ENCODE results near the gene FOXA2. TPM values are rescaled to one million over a fixed set of nuclear protein-coding genes. Genes with fewer than 3 reads are reported as not detected.

The FOXA2 gene
- total RNA-seq, 2 experiments from 2014 or later = not detected

DNA sequence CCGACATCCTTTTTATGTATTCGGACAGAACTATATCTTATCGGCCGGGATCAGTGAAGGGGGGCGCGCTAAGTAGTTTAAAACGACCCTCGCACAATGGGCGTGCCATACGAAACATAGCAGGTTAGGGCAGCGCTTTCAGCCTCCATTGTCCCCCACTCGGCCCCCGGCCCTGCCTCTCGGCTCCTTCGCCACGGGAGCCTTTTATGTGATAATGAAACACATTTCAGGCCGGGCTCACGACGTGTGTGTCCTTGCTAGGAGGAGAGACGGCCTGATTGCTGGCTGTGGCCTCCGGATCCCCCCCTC lies 5.3 kb downstream of the FOXA2 start:
- TF ChIP-seq, protein P1, sequence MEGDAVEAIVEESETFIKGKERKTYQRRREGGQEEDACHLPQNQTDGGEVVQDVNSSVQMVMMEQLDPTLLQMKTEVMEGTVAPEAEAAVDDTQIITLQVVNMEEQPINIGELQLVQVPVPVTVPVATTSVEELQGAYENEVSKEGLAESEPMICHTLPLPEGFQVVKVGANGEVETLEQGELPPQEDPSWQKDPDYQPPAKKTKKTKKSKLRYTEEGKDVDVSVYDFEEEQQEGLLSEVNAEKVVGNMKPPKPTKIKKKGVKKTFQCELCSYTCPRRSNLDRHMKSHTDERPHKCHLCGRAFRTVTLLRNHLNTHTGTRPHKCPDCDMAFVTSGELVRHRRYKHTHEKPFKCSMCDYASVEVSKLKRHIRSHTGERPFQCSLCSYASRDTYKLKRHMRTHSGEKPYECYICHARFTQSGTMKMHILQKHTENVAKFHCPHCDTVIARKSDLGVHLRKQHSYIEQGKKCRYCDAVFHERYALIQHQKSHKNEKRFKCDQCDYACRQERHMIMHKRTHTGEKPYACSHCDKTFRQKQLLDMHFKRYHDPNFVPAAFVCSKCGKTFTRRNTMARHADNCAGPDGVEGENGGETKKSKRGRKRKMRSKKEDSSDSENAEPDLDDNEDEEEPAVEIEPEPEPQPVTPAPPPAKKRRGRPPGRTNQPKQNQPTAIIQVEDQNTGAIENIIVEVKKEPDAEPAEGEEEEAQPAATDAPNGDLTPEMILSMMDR (IDR thresholded peaks at IDR 0.05) = no peak
- Mint-ChIP-seq H3K27me3 (peaks cover 70% of the 10 kb centered on the region), H3K9me3 (no peaks in the 10 kb centered on the region), H3K36me3 (ENCODE audit: low read depth) (no peaks in the 10 kb centered on the region), H3K4me3 (no peak overlapping the region), H3K4me1 (ENCODE audit: low read depth) (no peaks in the 10 kb centered on the region), H3K27ac (no peak overlapping the region)
- intact Hi-C loops (cut with DNase I, micrococcal nuclease) = no loop called here
- Histone ChIP-seq H3K4me3 (ENCODE audit: low read length) (no peak overlapping the region), H3K4me1 (ENCODE audit: insufficient read depth, low read length) (no peaks in the 10 kb centered on the region), H3K27ac (ENCODE audit: low read depth in 1 of 2, low read length in 2 of 2) (no peak overlapping the region), H3K36me3 (ENCODE audit: insufficient read depth, low read length) (no peaks in the 10 kb centered on the region), H3K9me3 (ENCODE audit: control insufficient read depth in 1 of 2, insufficient read depth in 1 of 2, low read length in 2 of 2) (peaks cover 0 to 62% of the 10 kb centered on the region in 2 experiments), H3K27me3 (ENCODE audit: control insufficient read depth in 1 of 2, insufficient read depth in 2 of 2, low read length in 2 of 2) (peaks cover 67 to 89% of the 10 kb centered on the region in 2 experiments)
- DNase-seq (no peak), ATAC-seq (ENCODE audit: poor library complexity) (no peak)
- POLR2A ChIA-PET = no interaction called here
- CTCF ChIA-PET = no interaction called here

DNA sequence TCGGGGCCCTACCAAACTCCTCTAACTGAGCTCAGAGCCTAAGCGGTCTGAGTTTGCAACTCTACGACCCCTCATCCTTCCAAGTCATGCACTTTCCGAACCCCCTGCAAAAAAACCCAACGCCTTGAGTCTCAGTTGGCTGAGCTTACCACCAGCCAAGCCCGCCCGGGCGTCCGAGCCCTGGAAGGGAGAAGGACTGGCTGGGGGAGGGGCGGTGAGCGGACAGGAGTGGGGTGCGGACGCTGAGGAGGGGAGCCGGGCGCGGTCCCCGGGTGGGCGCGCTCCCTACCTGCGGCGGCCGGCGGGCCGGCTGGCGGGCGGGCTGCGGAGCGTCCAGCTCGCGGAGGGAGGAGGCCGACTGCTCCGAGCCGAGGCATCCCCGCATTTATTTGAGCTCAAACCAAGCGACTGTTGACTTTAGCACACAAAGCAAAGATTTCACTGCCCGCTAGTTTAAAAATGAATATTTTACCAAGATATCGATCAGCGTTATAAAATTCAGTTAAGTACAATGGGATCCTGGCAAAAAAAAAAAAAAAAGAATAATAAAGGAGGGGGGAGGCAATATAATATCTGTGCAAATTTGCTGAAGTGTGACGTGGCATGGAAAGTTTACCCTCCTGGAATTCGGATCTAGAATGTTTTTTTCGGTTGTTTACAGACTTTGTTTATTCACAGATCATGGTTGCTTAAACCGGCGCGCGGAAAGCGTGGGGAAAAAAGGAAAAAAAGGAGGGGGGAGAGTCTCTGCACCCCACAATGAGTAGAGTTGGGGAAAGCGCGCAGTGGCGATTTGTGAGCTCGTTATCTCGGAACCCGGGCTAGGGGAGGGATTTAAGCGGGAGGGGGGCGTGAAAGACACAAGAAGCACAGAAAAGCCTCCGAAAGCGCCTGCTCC lies 5.9 kb downstream of the FOXA2 start:
- DNase-seq = no peak
- Histone ChIP-seq H3K27me3 (ENCODE audit: control insufficient read depth in 1 of 2, insufficient read depth in 2 of 2, low read length in 2 of 2) (peaks cover 68 to 90% of the 10 kb centered on the region in 2 experiments), H3K4me3 (ENCODE audit: low read length) (no peak overlapping the region), H3K4me1 (ENCODE audit: insufficient read depth, low read length) (no peaks in the 10 kb centered on the region), H3K9me3 (ENCODE audit: control insufficient read depth in 1 of 2, insufficient read depth in 1 of 2, low read length in 2 of 2) (peaks cover 0 to 56% of the 10 kb centered on the region in 2 experiments), H3K36me3 (ENCODE audit: insufficient read depth, low read length) (no peaks in the 10 kb centered on the region), H3K27ac (ENCODE audit: low read depth in 1 of 2, low read length in 2 of 2) (no peak overlapping the region)
- ChIA-PET CTCF (no interaction called here), POLR2A (no interaction called here)
- H3K27me3 Mint-ChIP-seq = peaks cover 71% of the 10 kb centered on the region
- no peak overlapping the region for H3K4me3 Mint-ChIP-seq
- intact Hi-C loops (cut with DNase I, micrococcal nuclease) = no loop called here
- H3K4me1 Mint-ChIP-seq (ENCODE audit: low read depth) = no peaks in the 10 kb centered on the region
- ATAC-seq (ENCODE audit: poor library complexity) = no peak
- TF ChIP-seq, protein P1 (IDR thresholded peaks at IDR 0.05) = no peak
- H3K9me3 Mint-ChIP-seq = no peaks in the 10 kb centered on the region
- H3K27ac Mint-ChIP-seq = no peak overlapping the region
- no peaks in the 10 kb centered on the region for H3K36me3 Mint-ChIP-seq (ENCODE audit: low read depth)

DNA sequence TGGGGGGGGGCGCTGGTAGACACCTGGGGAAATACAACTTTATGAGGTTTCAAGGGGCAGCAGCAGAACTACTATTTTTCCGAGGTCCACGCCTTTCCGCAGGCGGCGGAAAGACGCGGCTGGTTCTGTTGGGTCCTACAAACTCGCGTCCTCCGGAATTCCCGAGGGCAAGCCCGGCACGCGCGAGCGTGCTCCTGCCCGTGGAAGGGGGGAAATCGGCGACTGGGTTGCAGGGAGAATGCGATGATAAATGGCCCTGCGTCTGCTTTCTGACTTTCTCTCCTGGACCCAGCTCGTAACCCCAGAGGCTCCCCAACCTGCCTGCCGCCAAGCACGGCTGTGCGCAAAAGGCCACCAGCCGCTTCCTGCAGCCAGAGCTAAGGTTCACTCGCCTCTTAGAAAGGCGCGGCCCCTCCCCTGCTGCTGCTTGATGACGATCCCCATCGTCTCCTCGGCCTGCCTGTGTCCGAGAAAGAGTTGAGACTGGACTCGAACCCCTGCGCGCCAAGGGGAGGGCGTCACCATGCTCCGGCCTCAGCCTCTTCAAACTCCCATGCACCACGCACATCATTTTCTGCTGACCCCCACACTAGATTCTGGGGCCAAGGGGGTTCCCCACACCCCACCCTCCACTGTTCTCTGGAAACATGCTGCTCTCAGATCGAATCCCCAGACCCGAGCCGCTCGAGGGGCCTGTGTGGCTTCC lies 6.7 kb downstream of the FOXA2 start:
- no peak overlapping the region for H3K27ac ChIP-seq (ENCODE audit: low read depth in 1 of 2, low read length in 2 of 2)
- POLR2A ChIA-PET = no interaction called here
- DNase-seq (no peak), ATAC-seq (ENCODE audit: poor library complexity) (no peak)
- intact Hi-C loops (cut with DNase I, micrococcal nuclease) = no loop called here
- TF ChIP-seq, protein P1 (IDR thresholded peaks at IDR 0.05) = no peak
- H3K9me3 ChIP-seq (ENCODE audit: control insufficient read depth in 1 of 2, insufficient read depth in 1 of 2, low read length in 2 of 2) = peaks cover 0 to 48% of the 10 kb centered on the region in 2 experiments
- H3K9me3 Mint-ChIP-seq = no peaks in the 10 kb centered on the region
- no peak overlapping the region for H3K4me3 Mint-ChIP-seq
- no peaks in the 10 kb centered on the region for H3K4me1 ChIP-seq (ENCODE audit: insufficient read depth, low read length)
- H3K36me3 ChIP-seq (ENCODE audit: insufficient read depth, low read length) = no peaks in the 10 kb centered on the region
- H3K36me3 Mint-ChIP-seq (ENCODE audit: low read depth) = no peaks in the 10 kb centered on the region
- CTCF ChIA-PET = interaction anchor here (0.6 kb wide), 1 partner anchor 1467 kb away, joined by 4 read pairs; no protein-coding TSS in a partner anchor
- H3K4me3 ChIP-seq (ENCODE audit: low read length) = no peak overlapping the region
- H3K27me3 Mint-ChIP-seq = peaks cover 79% of the 10 kb centered on the region
- H3K27ac Mint-ChIP-seq = no peak overlapping the region
- H3K27me3 ChIP-seq (ENCODE audit: control insufficient read depth in 1 of 2, insufficient read depth in 2 of 2, low read length in 2 of 2) = peaks cover 70 to 91% of the 10 kb centered on the region in 2 experiments
- no peaks in the 10 kb centered on the region for H3K4me1 Mint-ChIP-seq (ENCODE audit: low read depth)

Measured in CD4-positive, alpha-beta T cell (primary cell).